T-helper 2 cell treated with Interferon-gamma antibody and Interleukin-4, amounts not matched to agents 100 ng/mL and 5 ng/mL, for 36 hours (primary cell): ENCODE results near the gene PRKAR1B. TPM values are rescaled to one million over a fixed set of nuclear protein-coding genes. Genes with fewer than 3 reads are reported as not detected.

Experiments
- intact Hi-C: fragments of 100-400 bp; cut with micrococcal nuclease; formaldehyde crosslinking; loops from one replicate; pipeline ENCODE4 v1.15.1; 2023
- total RNA-seq: library from RNA; stranded (reverse); gene quantifications from 2 replicates; pipeline ENCODE4 v1.2.3, GENCODE V29; 2022

PRKAR1B gene
- total RNA-seq, 1 donor from 2014 or later = 32.7 TPM

DNA sequence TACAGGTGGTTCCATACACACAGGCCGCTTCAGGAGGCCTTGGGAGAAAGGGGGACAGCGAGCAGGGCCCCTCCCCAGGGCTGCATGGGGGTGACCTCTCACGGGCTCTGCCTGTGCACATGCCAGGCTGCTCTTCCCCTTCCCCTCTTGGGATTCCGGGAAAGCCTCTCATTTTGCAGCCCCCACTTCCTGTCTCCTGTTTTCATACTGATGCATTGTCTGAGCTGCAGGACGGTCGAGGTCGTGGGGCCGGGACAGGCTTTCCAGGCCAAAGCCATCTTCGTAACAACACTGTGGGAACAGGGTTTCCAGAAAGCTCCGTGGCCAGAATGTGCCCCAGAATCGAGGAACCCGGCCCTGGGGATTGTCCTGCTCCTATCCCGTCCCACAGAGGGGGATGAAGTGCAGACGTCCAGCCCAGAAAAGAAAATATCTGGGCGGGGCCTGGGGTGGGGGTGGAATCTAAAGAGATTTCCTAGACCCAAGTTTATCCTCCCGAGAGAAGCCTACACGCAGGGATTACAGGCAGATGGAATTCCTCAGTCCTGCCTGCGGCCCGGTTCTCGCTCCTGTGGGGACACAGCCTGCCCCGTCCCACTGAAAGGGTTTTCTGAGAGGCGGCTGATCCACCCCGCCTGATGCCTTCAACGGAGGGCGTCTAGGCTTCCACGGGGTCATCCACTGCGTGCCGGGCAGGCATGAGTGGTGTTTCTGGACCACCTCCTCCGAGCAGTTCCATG, 30.1 kb downstream of the PRKAR1B start:
- intact Hi-C loops = no loop called here

- intact Hi-C loops = no loop called here
Observed at GRCh38 chr7:696426-696811, 30.7 kb downstream of the PRKAR1B start.

DNA sequence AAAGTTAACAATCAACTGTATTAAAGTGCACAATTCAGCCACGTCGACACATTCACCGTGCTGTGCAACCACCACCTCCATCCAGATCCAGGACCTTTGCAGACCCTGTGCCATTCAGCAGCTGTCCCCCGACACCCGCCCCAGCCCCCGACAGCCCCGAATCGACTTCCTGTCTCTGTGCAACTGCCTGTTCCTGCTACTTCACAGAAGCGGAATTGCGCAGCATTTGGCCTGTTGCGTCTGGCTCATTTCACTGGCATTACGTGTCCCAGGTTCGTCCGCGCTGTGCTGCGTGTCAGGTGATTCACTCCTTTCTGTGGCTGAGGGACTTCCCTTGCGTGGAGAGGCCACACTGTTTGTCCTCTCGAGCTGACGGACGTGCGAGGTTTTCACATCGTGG, 33.8 kb downstream of the PRKAR1B start:
- intact Hi-C loops = no loop called here

- intact Hi-C loops = no loop called here
Observed at GRCh38 chr7:691361-692045, 35.6 kb downstream of the PRKAR1B start.

- intact Hi-C loops = no loop called here
Observed at GRCh38 chr7:690478-691360, 36.4 kb downstream of the PRKAR1B start.

GRCh38 chr7:685540-685939, 41.5 kb downstream of the PRKAR1B start:
- intact Hi-C loops = no loop called here

DNA sequence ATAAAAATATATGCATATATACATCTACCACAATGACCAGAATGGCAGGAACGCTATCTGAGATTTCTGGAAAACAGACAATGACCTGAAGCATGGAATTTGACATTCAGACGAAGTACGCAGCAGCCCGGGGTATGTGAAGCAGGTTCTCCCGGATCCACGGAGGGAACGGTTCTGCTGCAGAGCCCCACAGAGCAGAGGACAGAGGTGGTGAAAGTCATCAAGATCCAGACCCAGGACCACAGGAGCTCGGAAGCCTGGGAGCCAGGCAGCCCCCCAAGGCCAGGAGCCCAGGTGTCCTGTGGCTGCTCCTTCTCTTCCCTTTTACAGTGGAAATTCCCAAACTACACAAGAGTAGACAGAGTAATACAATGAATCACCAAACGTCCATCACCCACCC, 42.7 kb downstream of the PRKAR1B start:
- intact Hi-C loops = no loop called here

- intact Hi-C loops = no loop called here
Observed at GRCh38 chr7:683526-684205, 43.4 kb downstream of the PRKAR1B start.

DNA sequence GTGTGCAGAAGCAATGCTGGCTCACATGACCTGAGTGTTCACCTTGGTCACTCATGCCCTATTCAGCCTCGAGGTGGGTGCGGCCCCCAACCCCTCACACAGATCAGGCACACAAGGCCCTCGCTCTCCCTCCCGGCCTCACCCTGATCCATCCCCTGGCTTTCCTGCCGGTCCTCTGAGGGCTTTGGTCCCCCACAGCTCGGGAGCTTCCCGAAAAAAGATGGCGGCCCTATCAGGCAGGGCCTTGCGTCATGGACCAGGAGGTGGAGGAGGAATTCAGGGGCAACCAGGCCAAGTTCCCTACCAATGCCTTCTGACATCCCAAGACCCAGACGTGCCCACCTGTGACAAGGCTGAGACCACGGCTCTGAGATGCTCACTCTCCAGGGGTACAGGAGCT, 44.3 kb downstream of the PRKAR1B start:
- intact Hi-C loops = no loop called here

- intact Hi-C loops = no loop called here
Observed at GRCh38 chr7:681551-682307, 45.4 kb downstream of the PRKAR1B start.

DNA sequence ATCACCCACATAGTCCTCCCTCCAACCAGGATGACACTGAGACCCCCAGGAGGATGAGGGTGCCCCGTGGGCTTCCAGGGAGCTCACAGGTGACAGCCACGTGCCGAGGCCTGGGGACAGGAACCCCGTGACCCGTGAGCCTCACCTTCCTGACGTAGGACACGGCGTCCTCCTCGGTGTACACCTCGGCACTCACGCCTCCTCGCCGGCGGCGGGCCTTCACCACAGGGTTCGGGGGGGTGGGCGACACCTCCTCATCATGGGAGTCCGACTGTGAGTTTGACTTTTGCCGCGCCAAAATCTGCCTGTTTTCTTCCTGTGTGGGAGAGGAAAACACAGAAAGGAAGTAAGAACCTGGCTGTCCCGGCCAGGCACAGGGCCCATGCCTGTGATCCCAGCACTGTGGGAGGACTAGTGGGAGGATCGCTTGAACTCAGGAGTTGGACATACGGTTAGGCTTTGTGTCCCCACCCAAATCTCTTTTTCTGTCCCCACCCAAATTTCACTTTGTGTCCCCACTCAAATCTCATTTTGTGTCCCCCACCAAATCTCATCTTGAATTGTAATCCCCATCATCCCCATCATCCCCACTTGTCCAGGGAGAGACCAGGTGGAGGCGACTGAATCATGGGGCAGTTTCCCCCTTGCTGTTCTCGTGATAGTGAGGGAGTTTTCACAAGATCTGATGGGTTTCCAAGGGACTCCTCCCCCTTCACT, 46.5 kb downstream of the PRKAR1B start:
- intact Hi-C loops = no loop called here

- intact Hi-C loops = no loop called here
Observed at GRCh38 chr7:676972-677385, 50.1 kb downstream of the PRKAR1B start.

- intact Hi-C loops = no loop called here
Observed at GRCh38 chr7:676246-676971, 50.7 kb downstream of the PRKAR1B start.

GRCh38 chr7:674454-675410, 52.3 kb downstream of the PRKAR1B start:
- intact Hi-C loops = no loop called here

DNA sequence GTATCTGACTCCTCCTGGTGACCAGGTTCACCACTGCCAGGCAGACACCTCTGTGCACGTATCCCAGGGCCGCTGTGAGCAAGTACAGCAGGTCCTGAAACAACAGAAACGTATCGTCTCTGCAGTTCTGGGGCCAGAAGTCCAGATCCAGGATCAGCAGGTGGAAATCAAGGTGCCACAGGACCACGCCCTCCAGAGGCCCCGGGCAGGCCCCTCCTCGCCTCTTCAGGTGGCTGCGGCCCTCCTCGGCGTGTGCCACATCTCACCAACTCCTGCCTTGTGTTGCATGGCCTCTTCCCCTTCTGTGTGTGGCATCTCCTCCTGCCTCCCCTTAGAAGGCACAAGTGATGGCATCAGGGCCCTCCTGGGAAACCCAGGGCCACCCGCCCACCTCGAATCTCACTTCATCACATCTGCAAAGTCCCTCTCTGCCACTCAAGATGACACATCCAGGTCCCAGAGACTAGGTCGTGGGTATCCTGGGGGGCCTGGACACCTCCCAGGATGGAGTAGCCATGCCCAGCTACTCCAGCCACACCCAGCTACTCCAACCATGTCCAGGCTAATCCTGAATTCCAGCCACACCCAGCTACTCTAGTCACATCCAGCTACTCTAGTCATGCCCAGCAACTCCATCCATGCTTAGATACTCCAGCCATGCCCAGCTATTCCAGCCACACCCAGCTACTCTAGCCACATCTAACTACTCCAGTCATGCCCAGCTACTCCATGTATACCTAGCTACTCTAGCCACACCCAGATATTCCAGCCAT, 53.2 kb downstream of the PRKAR1B start:
- intact Hi-C loops = no loop called here

GRCh38 chr7:672891-673290, 54.2 kb downstream of the PRKAR1B start:
- intact Hi-C loops = no loop called here

- intact Hi-C loops = no loop called here
Observed at GRCh38 chr7:671415-672042, 55.6 kb downstream of the PRKAR1B start.
